ENCODE measurements around the gene SPINK1.

DNA sequence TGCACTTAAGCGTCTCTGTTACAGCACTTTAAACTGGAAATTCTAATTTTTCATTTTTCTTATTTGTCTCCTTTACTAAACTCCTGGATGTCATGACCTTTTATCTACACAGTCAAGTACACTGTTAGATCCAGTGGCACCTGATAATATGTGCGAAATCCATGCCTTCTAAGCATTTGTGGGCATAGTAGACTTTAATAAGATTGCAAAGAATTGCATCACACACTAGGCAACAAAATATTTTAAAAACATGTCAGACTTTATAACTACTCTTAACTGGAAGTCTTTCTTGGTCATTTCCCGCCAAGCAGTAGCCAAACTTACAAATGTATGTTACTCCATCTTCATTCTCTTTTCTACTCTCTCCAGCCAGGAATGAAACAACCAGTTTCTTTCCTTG lies 5.0 kb upstream of the SPINK1 start:
- TF ChIP-seq, protein P1, sequence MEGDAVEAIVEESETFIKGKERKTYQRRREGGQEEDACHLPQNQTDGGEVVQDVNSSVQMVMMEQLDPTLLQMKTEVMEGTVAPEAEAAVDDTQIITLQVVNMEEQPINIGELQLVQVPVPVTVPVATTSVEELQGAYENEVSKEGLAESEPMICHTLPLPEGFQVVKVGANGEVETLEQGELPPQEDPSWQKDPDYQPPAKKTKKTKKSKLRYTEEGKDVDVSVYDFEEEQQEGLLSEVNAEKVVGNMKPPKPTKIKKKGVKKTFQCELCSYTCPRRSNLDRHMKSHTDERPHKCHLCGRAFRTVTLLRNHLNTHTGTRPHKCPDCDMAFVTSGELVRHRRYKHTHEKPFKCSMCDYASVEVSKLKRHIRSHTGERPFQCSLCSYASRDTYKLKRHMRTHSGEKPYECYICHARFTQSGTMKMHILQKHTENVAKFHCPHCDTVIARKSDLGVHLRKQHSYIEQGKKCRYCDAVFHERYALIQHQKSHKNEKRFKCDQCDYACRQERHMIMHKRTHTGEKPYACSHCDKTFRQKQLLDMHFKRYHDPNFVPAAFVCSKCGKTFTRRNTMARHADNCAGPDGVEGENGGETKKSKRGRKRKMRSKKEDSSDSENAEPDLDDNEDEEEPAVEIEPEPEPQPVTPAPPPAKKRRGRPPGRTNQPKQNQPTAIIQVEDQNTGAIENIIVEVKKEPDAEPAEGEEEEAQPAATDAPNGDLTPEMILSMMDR (IDR thresholded peaks at IDR 0.05 in 4 of 5, conservative IDR thresholded peaks at IDR 0.05 in 1 of 5), result no peak
- no peak for TF ChIP-seq POLR2A (IDR thresholded peaks at IDR 0.05)
